Erythroblast (primary cell): ENCODE data around the gene ZFP36L1.

Experiments
- DNase-seq, 2 experiments: peaks; one replicate each; lab custom pipeline; 2025; lab: John Stamatoyannopoulos, UW
- GATA1 ChIP-seq: IDR thresholded peaks from 2 replicates; pipeline ENCODE4 v1.6.1; 2011; ENCODE audit warnings: low read depth, mild to moderate bottlenecking, control low read depth, low read length, moderate library complexity
- POLR2A ChIP-seq: IDR thresholded peaks from 2 replicates; pipeline ENCODE4 v1.6.1; 2011; ENCODE audit warnings: mild to moderate bottlenecking, low read length

Gene ZFP36L1

GRCh38 chr14:68796418-68797101 lies 3.7 kb upstream of the ZFP36L1 start:
- TF ChIP-seq GATA1 (no peak), POLR2A (no peak)
- DNase-seq = peak in 1 of 2 experiments; percentile 60

- no peak for TF ChIP-seq GATA1
- TF ChIP-seq POLR2A = peak; percentile 90
Measured at GRCh38 chr14:68795597-68796417, 2.9 kb upstream of the ZFP36L1 start.

GRCh38 chr14:68794851-68795596 lies 2.2 kb upstream of the ZFP36L1 start:
- TF ChIP-seq POLR2A = peak; percentile 29
- TF ChIP-seq GATA1 = no peak
- peak; percentile 70 to 82 for DNase-seq

More at GRCh38 chr14:68795597-68796417, 2.9 kb upstream of the ZFP36L1 start:
- peak; percentile 86 to 91 for DNase-seq

- TF ChIP-seq POLR2A = peak; percentile 45
- TF ChIP-seq GATA1 = no peak
- DNase-seq = peak; percentile 79 to 87
Measured at GRCh38 chr14:68794130-68794850, 1.4 kb upstream of the ZFP36L1 start.

- no peak for DNase-seq
- no peak for TF ChIP-seq POLR2A
- TF ChIP-seq GATA1 = no peak
Measured at GRCh38 chr14:68793734-68794129, 865 bp upstream of the ZFP36L1 start.

- TF ChIP-seq GATA1 (no peak), POLR2A (no peak)
- DNase-seq = no peak
Measured at GRCh38 chr14:68792678-68792978, 239 bp downstream of the ZFP36L1 start.

GRCh38 chr14:68791902-68792677 lies 777 bp downstream of the ZFP36L1 start:
- TF ChIP-seq GATA1 (no peak), POLR2A (no peak)
- peak; percentile 61 to 70 for DNase-seq

GRCh38 chr14:68791078-68791901 lies 1.6 kb downstream of the ZFP36L1 start:
- TF ChIP-seq GATA1 (no peak), POLR2A (no peak)
- peak; percentile 53 for DNase-seq

GRCh38 chr14:68790644-68791077 lies 2.2 kb downstream of the ZFP36L1 start:
- peak in 1 of 2 experiments; percentile 47 for DNase-seq
- TF ChIP-seq POLR2A (no peak), GATA1 (no peak)

- no peak for TF ChIP-seq POLR2A
- TF ChIP-seq GATA1 = no peak
- DNase-seq = no peak
Measured at GRCh38 chr14:68789821-68790643, 2.8 kb downstream of the ZFP36L1 start.
